ENCODE results near the gene NDUFB10. TPM values are rescaled to one million over a fixed set of nuclear protein-coding genes. Genes with fewer than 3 reads are reported as not detected.
"Not testable (repeated sequence)": the region's sequence is repeated elsewhere in the genome, so short reads cannot be mapped to it uniquely, and the experiment has no call there.

Gene NDUFB10
- total RNA-seq, 3 donors from 2014 or later (not counting 1 experiment from before 2014, with no cell fraction given): 54.5 to 61.1 (median 59.5) TPM

GRCh38 chr16:1919327-1919998 is 39.9 kb upstream of the NDUFB10 start:
- DNase-seq: no peak

DNA sequence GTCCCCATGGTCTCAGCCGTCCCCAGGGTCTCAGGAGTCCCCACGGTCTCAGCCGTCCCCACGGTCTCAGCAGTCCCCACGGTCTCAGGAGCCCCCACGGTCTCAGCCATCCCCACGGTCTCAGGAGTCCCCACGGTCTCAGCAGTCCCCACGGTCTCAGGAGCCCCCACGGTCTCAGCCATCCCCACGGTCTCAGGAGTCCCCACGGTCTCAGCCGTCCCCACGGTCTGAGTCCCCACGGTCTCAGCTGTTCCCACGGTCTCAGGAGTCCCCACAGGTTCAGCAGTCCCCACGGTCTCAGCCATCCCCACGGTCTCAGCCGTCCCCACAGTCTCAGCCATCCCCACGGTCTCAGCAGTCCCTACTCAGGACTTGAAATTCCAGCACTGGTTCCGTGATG is 39.2 kb upstream of the NDUFB10 start:
- H3K4me3 ChIP-seq (ENCODE audit: low read length); ATAC-seq; H3K4me1 ChIP-seq (ENCODE audit: control insufficient read depth, insufficient read depth, low read length); H3K4me3 Mint-ChIP-seq; H3K27ac ChIP-seq (ENCODE audit: low read length); H3K27ac Mint-ChIP-seq; H3K9me3 ChIP-seq (ENCODE audit: control insufficient read depth, insufficient read depth, low read length); H3K36me3 Mint-ChIP-seq; H3K36me3 ChIP-seq (ENCODE audit: control insufficient read depth, insufficient read depth, low read length); DNase-seq; H3K4me1 Mint-ChIP-seq; H3K9me3 Mint-ChIP-seq: not testable (repeated sequence)
- WGBS (ENCODE audit: insufficient coverage): 66% methylated on average over 21 of the region's 21 CpGs
- H3K27me3 Mint-ChIP-seq (ENCODE audit: low read depth in 2 of 2): peaks cover 44 to 50% of the 10 kb centered on the region in 2 donors
- intact Hi-C loops (cut with micrococcal nuclease): loop anchor here (10.0 kb wide), 1 partner anchor 145 kb away; the partner anchor contains the start of genes EME2, MRPS34 and NME3
- H3K27me3 ChIP-seq (ENCODE audit: control insufficient read depth, insufficient read depth, low read length): peaks cover 31% of the 10 kb centered on the region

More at GRCh38 chr16:1919327-1919998, 39.9 kb upstream of the NDUFB10 start:
- Histone ChIP-seq H3K36me3 (ENCODE audit: control insufficient read depth, insufficient read depth, low read length) (no peaks in the 10 kb centered on the region), H3K4me3 (ENCODE audit: low read length) (no peak overlapping the region), H3K9me3 (ENCODE audit: control insufficient read depth, insufficient read depth, low read length) (no peaks in the 10 kb centered on the region), H3K27ac (ENCODE audit: low read length) (no peak overlapping the region), H3K4me1 (ENCODE audit: control insufficient read depth, insufficient read depth, low read length) (peaks cover 3% of the 10 kb centered on the region), H3K27me3 (ENCODE audit: control insufficient read depth, insufficient read depth, low read length) (peaks cover 31% of the 10 kb centered on the region)
- H3K27ac Mint-ChIP-seq: no peak overlapping the region
- H3K4me3 Mint-ChIP-seq: no peak overlapping the region
- intact Hi-C loops (cut with micrococcal nuclease): no loop called here
- WGBS (ENCODE audit: insufficient coverage): 36% methylated on average over 30 of the region's 30 CpGs
- peaks cover 40 to 52% of the 10 kb centered on the region in 2 donors for H3K27me3 Mint-ChIP-seq (ENCODE audit: low read depth in 2 of 2)
- TF ChIP-seq, protein P1, sequence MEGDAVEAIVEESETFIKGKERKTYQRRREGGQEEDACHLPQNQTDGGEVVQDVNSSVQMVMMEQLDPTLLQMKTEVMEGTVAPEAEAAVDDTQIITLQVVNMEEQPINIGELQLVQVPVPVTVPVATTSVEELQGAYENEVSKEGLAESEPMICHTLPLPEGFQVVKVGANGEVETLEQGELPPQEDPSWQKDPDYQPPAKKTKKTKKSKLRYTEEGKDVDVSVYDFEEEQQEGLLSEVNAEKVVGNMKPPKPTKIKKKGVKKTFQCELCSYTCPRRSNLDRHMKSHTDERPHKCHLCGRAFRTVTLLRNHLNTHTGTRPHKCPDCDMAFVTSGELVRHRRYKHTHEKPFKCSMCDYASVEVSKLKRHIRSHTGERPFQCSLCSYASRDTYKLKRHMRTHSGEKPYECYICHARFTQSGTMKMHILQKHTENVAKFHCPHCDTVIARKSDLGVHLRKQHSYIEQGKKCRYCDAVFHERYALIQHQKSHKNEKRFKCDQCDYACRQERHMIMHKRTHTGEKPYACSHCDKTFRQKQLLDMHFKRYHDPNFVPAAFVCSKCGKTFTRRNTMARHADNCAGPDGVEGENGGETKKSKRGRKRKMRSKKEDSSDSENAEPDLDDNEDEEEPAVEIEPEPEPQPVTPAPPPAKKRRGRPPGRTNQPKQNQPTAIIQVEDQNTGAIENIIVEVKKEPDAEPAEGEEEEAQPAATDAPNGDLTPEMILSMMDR (IDR thresholded peaks at IDR 0.05): no peak
- H3K4me1 Mint-ChIP-seq: no peaks in the 10 kb centered on the region
- no peaks in the 10 kb centered on the region for H3K36me3 Mint-ChIP-seq
- H3K9me3 Mint-ChIP-seq: no peaks in the 10 kb centered on the region
- ATAC-seq: no peak

- no peaks in the 10 kb centered on the region for H3K9me3 ChIP-seq (ENCODE audit: control insufficient read depth, insufficient read depth, low read length)
- no peak for DNase-seq
- TF ChIP-seq, protein P1 (IDR thresholded peaks at IDR 0.05): no peak
- intact Hi-C loops (cut with micrococcal nuclease): loop anchor here (10.0 kb wide), 1 partner anchor 146 kb away; the partner anchor contains the start of genes EME2, MRPS34 and NME3
- peaks cover 3% of the 10 kb centered on the region for H3K4me1 ChIP-seq (ENCODE audit: control insufficient read depth, insufficient read depth, low read length)
- no peaks in the 10 kb centered on the region for H3K36me3 Mint-ChIP-seq
- H3K4me1 Mint-ChIP-seq: no peaks in the 10 kb centered on the region
- H3K27ac ChIP-seq (ENCODE audit: low read length): no peak overlapping the region
- no peaks in the 10 kb centered on the region for H3K36me3 ChIP-seq (ENCODE audit: control insufficient read depth, insufficient read depth, low read length)
- 19% methylated on average over 15 of the region's 15 CpGs for WGBS (ENCODE audit: insufficient coverage)
- H3K4me3 Mint-ChIP-seq: no peak overlapping the region
- peaks cover 38 to 45% of the 10 kb centered on the region in 2 donors for H3K27me3 Mint-ChIP-seq (ENCODE audit: low read depth in 2 of 2)
- ATAC-seq: peak in 2 of 3 donors; percentile 57 to 59
- H3K9me3 Mint-ChIP-seq: no peaks in the 10 kb centered on the region
- H3K27ac Mint-ChIP-seq: no peak overlapping the region
- no peak overlapping the region for H3K4me3 ChIP-seq (ENCODE audit: low read length)
- peaks cover 31% of the 10 kb centered on the region for H3K27me3 ChIP-seq (ENCODE audit: control insufficient read depth, insufficient read depth, low read length)
These were observed 38.6 kb upstream of the NDUFB10 start for GRCh38 chr16:1920727-1921171.

- peaks cover 32 to 35% of the 10 kb centered on the region in 2 donors for H3K27me3 Mint-ChIP-seq (ENCODE audit: low read depth in 2 of 2)
- peaks cover 24% of the 10 kb centered on the region for H3K27me3 ChIP-seq (ENCODE audit: control insufficient read depth, insufficient read depth, low read length)
- no peak overlapping the region for H3K4me3 Mint-ChIP-seq
- no peak overlapping the region for H3K4me3 ChIP-seq (ENCODE audit: low read length)
- no peak for DNase-seq
- H3K4me1 Mint-ChIP-seq: no peaks in the 10 kb centered on the region
- H3K9me3 ChIP-seq (ENCODE audit: control insufficient read depth, insufficient read depth, low read length): no peaks in the 10 kb centered on the region
- no peaks in the 10 kb centered on the region for H3K9me3 Mint-ChIP-seq
- WGBS (ENCODE audit: insufficient coverage): 79% methylated on average over 8 of the region's 8 CpGs
- H3K36me3 Mint-ChIP-seq: no peaks in the 10 kb centered on the region
- no peak overlapping the region for H3K27ac Mint-ChIP-seq
- peaks cover 3% of the 10 kb centered on the region for H3K4me1 ChIP-seq (ENCODE audit: control insufficient read depth, insufficient read depth, low read length)
- no peak overlapping the region for H3K27ac ChIP-seq (ENCODE audit: low read length)
- TF ChIP-seq, protein P1 (IDR thresholded peaks at IDR 0.05): no peak
- H3K36me3 ChIP-seq (ENCODE audit: control insufficient read depth, insufficient read depth, low read length): no peaks in the 10 kb centered on the region
- intact Hi-C loops (cut with micrococcal nuclease): loop anchor here (10.0 kb wide), 1 partner anchor 148 kb away; the partner anchor contains the start of genes EME2, MRPS34 and NME3
- ATAC-seq: no peak
These were observed 37.0 kb upstream of the NDUFB10 start for GRCh38 chr16:1922357-1922756.

All from natural killer cell (primary cell).